ENCODE measurements around the gene MPND. TPM values are rescaled to one million over a fixed set of nuclear protein-coding genes. Genes with fewer than 3 reads are reported as not detected.
A peak's percentile ranks its signal among the peaks of the same experiment; 100 is the strongest.
"Not testable (repeated sequence)": the region's sequence is repeated elsewhere in the genome, so short reads cannot be mapped to it uniquely, and the experiment has no call there.

The MPND gene
- total RNA-seq, 1 donor = 22.4 TPM

DNA sequence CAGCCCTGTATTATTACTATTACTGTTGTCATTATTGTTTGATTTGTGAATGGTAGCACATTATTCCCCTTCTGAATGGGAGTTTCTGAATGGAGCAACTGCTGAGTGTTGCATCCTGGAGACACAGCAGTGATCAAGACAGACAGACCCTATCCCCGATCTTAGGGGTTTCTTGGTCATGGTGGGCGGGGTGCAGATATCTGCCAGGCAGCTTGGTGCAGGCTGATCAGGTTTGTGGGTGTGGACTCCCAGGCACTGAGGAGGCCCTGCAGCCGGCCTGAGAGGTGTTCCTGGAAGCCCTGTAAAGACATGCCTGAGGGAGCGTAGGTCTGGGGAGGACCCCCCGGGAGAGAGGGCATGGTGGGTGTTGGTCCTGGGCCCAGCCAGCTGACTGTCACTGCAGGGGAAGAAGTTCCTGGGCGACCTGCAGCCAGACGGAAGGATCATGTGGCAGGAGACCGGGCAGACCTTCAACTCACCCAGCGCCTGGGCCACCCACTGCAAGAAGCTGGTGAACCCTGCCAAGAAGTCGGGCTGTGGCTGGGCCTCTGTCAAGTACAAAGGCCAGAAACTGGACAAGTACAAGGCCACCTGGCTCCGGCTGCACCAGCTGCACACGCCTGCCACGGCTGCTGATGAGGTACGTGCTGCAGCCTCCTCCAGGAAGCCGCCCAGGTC lies 2.1 kb downstream of the MPND start:
- DNase-seq (ENCODE audit: low read depth in 2 of 3, low spot score in 2 of 3) = no peak

DNA sequence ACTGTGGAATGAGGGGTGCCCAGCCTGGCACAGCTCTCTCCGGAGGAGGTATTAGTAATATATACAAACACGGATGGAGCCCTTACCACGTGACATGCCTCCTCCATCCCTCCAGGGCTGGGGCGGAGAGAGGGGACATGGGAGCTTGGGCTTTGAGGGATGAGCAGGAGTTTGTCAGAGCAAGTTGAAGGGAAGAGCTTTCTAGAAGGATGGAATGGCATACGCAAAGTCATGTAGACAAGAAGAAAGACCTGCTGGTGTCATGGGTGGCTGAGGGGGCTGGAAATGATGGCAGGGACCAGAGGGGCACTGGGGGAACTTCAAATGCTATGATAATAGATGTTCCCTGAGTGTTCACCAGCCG lies 2.6 kb downstream of the MPND start:
- no peak for DNase-seq (ENCODE audit: low read depth in 2 of 3, low spot score in 2 of 3)

DNA sequence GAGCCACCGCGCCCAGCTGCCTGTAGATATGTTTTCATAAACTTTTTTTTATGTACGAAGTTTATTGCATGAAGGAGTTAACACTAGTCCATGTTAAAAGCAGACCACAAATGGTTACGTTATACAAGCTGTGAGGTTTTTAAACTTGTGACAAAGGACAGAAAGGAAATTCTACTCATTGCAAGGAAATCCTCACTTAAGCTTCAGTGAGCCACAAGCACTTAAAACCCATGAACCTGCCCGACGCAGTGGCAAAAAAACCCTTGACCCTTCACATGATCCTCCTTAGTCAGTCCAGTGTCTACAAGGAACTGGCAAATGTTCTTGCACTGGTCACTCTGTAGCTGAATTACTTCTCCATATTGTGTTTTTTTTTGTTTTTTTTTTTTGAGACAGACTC lies 4.2 kb downstream of the MPND start:
- peak in 2 of 3 donors; percentile 40 to 66 for DNase-seq (ENCODE audit: low read depth in 2 of 3, low spot score in 2 of 3)

DNA sequence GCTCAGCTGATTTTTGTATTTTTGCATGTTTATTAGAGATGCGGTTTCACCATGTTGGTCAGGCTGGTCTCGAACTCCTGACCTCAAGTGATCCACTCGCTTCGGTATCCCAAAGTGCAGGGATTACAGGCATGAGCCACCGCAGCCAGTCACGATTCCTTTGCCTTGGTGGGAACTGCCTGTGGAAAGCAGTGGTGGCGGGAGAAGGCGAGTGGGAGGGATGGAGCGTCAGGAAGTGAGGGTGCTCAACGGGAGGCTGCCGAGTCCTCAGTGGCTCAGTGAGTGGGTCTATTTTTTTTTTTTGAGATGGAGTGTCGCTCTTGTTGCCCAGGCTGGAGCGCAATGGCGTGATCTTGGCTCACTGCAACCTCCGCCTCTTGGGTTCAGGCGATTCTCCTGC lies 5.9 kb downstream of the MPND start:
- not testable (repeated sequence) for DNase-seq (ENCODE audit: low read depth in 2 of 3, low spot score in 2 of 3)

DNA sequence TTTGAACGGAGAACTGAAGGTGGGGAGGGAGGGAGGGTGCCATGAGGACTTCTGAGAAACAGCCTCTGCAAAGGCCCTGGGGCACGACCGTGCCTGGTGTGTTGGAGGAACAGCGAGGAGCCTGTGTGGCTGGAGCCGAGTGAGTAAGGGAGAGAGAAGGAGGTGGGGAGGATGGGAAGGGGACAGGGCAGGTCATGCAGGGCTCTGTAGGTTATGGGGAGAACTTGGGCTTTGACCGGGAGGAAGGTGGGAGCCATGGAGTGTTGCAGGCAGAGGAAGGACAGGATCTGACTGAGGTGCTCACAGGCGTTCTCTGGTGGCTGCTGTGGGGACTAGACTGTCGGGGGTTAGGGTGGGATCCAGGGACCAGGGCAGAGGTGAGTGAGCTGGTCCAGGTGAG lies 6.7 kb downstream of the MPND start:
- no peak for DNase-seq (ENCODE audit: low read depth in 2 of 3, low spot score in 2 of 3)

DNA sequence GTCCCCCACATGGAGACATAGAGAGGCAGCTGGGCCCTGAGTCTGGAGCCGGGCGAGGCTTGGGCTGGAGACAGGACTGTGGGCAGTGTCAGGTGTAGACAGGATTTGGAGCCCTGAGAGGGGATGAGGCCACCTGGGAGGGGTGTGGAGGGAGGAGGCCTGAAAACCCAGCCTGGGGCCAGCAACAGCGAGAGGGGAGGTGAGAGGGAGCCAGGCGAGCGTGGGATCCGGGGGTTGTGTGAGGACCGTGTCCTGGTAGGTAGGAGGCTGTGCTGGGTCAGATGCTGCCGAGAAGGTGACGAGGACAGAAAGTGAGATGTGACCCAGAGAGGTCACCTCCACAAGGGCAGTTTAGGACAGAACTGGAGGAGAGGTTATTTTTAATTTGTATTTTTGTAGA lies 7.4 kb downstream of the MPND start:
- DNase-seq (ENCODE audit: low read depth in 2 of 3, low spot score in 2 of 3) = no peak

DNA sequence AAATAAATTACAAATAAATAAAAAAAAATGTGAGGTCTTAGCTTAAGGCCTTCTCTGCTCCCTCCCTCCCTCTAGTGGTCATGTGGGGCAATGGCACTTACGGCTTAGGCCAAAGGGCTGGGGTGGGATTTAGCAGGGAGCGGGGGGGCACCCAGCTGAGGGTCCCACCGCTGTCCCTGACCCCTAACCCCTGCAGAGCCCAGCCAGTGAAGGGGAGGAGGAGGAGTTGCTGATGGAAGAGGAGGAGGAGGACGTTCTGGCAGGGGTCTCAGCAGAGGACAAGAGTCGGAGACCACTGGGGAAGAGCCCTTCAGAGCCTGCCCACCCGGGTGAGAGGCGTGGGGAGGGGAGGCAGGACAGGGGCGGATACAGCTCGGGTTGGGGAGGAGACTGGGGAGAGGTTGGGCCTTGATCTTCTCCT lies 9.3 kb downstream of the MPND start:
- DNase-seq (ENCODE audit: low read depth in 2 of 3, low spot score in 2 of 3) = peak in 2 of 3 donors; percentile 72 to 81

DNA sequence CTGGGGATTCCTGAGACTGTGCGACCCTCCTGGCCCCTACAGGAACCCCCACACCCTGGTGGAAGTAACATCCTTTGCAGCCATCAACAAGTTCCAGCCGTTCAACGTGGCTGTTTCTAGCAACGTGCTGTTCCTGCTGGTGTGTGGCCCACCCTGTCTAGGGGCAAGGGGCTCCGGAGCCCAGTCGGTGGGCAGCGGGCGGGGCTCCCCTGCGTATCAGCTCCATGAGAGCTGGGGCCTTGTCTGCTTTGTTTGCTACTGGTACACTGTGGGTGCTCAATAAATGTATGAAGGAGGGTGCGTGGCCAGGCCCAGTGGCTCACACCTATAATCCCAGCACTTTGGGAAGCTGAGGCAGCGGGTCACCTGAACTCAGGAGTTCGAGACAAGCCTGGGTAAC lies 10.9 kb downstream of the MPND start:
- DNase-seq (ENCODE audit: low read depth in 2 of 3, low spot score in 2 of 3) = no peak

DNA sequence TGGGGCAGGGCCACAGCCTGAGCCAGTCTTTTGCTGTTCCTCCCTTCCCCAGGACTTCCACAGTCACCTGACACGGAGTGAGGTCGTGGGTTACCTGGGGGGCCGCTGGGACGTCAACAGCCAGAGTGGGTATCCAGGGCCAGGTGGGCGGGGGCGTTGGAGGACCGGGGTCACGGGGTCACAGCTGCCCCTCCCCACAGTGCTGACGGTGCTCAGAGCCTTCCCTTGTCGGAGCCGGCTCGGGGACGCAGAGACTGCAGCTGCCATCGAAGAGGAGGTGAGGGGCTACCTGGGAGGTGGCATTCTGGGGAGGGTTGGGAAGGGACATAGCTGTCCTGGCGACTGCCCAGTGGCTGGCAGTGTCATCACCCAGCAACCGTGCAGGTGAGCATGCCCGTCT lies 11.5 kb downstream of the MPND start:
- no peak for DNase-seq (ENCODE audit: low read depth in 2 of 3, low spot score in 2 of 3)

DNA sequence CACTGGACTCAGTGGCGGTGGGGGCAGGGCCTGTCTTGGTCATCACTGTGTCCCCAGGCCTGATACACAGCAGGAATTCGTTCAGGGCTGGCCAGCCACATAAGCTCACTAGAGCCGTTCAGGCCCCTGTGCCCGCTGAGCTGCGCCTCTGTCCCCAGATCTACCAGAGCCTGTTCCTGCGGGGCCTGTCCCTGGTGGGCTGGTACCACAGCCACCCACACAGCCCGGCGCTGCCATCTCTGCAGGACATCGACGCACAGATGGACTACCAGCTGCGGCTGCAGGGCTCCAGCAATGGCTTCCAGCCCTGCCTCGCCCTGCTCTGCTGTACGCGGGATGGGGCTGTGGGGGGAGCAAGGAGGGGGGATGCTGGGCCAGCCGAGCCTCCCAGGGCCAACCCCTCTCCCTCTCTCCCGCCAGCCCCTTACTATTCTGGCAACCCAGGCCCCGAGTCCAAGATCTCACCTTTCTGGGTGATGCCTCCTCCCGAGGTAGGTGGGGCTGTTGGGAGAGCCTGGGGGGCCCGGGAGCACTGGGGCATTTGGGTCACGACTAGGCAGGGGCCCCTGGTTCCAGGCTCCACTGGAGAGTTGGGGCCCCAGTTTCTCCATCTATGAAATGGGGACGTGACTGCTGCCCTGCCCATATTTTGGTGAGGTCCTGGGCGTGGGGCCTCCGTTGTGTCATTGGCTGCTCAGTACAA lies 13.9 kb downstream of the MPND start:
- no peak for DNase-seq (ENCODE audit: low read depth in 2 of 3, low spot score in 2 of 3)

DNA sequence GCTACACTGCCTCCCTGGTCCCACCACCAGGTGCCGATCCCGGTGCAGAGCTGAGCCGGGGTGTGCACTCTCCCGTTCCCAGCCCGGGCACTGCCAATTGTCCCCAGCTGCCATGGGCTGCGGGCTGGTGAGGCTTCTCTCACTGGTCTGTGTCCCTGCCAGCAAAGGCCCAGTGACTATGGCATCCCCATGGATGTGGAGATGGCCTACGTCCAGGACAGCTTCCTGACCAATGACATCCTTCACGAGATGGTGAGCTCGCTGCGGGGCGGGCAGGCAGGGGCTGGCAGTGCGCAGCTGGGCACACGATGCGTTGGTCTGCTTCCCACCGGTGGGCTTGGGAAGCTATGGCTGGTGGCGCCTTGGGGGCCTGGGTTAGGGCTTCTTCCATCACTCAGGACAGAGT lies 14.6 kb downstream of the MPND start:
- DNase-seq (ENCODE audit: low read depth in 2 of 3, low spot score in 2 of 3) = no peak

DNA sequence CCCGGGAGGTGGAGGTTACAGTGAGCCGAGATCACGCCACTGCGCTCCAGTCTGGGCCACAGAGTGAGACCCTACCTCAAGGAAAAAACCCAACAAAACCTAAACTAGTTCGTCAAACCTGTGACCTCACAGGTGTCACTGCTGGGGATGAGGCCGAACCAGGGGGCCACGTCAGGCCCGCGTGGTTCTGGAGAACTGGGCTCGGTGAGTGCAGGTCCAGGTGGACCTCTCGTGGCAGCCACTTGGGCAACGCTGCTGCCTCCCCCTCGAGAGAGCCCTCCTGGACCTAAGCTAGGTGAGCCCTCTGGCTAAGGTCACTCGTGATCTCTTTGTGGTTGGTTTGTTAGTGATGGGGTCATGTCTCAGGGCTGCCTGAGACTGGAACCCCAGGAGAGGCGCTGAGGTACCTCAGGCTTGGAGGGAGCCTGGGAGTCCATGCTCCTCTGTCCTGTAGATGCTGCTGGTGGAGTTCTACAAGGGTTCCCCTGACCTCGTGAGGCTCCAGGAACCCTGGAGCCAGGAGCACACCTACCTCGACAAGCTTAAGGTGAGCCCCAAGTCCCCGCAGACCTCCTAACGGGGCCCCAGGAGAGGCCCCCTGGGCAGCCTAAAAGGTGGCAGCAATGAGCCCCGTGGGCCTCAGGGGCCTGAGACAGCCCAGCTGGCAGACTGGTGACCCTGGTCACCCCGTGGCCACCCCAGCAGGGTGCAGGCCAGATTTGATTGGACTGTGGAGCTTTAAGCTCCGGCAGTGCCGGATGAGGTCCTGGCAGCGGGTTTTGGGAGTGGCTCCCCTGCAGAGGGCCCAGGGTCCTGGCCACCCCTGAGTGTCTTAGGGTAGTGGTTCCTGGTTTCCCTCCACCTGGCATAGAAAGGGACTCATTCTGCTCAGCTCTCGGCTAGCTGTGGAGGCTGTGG lies 15.6 kb downstream of the MPND start:
- DNase-seq (ENCODE audit: low read depth in 2 of 3, low spot score in 2 of 3) = no peak

DNA sequence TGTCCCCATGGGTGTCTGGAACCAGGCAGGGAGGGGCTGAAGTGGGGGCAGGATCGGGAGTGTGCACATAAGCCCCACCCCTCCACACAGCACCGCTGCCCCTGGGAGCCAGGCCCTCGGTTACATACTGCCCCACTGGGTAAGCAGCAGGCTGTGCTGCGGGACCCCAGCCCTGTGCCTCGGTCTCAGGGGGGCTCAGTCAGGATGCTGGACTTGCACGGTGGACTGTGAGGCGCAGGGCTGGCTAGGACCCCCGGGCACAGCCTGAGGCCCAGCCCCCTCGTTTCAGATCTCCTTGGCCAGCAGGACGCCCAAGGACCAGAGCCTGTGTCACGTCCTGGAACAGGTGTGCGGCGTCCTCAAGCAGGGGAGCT lies 16.3 kb downstream of the MPND start:
- no peak for DNase-seq (ENCODE audit: low read depth in 2 of 3, low spot score in 2 of 3)

DNA sequence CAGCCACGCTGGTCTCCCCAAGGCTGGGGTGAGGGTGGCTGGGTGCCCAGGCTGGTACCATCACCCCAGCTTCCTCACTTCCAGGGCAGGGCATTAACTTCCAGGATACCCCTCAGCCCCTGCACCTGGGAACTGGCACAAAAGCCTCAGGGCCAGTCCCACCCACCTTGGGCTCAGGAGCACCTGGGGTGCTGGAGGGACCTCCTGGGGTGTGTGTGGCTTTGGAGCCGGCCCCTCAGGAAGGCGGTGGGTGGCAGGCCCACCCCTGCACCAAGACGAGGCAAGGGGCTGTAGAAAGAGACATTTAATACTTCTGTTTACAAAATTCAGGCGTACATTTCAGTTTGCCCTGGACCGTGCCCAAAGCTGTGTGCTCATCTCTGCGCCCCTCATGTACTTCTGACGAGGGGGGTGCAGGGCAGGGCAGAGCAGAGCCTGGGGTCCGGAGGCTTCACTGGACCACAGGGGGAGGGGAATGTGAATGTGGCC lies 16.8 kb downstream of the MPND start:
- no peak for DNase-seq (ENCODE audit: low read depth in 2 of 3, low spot score in 2 of 3)

DNA sequence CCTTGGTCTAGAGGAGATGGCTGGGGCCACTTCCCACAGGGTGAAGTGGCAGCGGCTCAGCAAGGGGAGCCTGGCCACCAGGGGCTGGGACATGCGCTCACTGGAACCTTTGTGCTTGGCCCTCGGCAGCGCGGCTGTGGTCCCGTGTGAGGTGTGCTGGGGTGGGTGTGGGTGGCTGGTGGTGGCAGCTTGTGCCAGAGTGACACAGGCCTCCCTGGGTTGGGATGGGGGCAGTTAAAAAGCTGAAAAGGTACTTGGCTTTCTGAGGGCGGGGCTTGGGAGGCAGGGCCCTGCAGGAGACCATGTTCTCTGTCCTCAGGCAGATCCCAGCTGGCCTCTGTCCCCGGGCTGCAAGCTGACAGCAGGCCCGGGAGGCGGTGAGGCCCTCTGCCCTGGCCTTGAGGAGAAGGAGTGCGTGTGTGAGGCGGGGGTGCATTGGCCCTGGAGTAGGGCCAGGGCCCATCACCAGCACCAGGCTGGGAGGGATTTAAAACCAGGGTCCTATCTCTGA lies 17.3 kb downstream of the MPND start:
- no peak for DNase-seq (ENCODE audit: low read depth in 2 of 3, low spot score in 2 of 3)

DNA sequence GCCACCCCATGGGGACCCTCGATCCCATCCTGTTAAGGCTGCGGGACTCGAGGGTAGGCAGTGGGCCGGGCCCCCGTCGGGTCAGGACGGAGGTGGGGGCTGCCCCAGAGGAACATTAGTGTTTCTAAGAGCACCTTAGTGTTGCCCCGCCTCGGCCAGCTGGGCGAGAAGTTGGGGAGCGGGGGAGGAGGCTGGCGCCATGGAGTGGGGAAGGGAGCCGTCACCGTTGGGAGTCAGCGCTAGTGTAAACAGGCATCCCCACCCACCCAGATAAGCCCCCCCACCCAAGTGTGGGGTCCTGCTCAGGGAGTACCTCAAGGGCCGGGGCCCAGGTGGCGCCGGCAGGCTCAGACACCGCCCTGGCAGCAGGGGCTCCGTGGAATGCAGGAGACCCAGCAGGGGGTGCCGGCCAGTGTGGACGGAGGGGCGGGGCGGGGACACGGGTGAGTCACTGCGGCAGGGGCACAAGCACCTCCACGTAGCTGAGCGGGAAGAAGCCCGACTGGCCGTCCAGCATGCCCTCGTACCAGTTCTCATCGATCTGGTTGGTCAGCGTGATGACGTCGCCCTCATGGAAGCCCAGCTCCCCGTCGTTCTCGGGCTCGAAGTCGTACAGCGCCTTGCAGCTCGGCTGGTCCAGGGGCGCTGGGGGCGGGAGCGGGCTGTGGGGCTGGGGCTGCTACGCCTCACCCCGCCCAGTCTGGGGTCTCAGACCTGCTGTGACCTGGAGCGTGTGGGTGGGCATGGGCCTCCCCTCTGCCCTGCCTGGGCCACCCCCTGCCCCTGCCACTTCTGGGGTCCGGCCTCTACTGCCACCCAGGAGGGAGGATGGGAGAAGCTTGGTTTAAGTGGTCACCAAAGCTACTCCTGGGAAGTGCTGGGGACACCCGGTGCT lies 18.0 kb downstream of the MPND start:
- no peak for DNase-seq (ENCODE audit: low read depth in 2 of 3, low spot score in 2 of 3)

DNA sequence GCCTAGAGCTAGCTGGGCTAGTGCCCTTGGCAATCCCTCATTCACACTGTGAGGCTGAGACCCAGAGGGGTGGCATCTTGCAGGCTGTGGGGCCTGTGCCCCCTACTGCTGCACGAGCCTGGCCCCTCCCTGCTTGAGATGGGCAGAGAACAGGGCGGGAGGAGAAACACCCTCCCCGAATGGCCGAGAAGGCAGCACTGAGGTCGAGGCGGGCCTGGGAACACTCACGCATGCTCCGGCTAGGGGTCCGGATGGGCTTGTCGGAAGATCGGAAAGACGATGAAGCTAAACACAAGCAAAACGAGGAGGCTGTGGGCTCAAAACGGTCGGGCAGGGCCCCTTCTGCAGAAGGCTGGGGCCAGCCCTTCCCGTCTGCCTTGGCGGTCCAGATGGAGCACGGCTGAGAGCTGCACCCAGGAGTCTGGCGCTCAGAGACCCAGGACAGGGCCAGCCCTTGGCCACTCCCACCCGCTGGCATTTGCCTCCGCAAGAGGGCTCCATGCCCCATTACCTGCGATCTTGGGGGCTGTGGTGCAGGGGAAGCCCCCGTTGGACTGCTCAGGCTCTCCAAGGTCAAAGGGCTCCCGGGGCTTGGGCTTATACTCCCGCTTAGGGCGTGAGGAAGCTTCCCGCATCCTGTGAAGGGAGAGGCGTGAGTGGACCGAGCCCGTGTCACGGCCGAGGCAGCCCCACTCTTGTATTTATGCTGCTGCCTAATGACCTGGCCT lies 18.9 kb downstream of the MPND start:
- no peak for DNase-seq (ENCODE audit: low read depth in 2 of 3, low spot score in 2 of 3)

DNA sequence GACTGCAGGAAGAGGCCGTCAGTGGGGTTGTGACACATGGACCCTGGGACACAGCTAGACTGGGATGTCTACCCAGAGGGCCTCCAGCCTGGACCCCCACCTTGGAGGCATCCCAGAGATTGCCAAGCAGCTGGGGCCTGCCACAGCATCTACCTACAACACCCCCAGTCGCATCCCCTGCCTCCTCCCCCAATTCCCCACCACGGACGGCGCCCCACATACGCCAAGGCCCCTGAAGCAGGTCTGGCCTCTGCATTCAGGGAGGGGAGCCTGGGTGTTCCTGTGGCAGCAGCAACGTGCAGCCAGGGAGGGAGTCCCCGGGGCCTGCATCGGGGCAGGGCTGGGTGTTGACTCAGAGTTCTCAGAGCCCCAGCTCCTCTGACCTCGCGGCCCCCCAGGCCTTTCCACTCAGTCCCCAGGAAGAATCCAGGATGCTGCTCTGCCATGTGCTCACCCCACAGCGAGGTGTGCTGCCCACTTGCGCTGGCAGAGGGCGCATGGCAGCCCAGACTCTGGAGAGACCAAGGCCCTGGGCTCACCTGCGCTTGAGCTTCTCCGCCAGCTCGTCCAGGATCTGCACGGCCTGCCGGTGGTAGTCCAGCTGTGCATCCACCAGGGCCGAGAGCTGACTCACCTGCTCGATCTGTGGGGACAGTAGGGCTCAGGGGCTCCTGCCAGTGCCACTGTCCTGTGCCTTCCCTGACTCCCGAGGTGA lies 19.6 kb downstream of the MPND start:
- no peak for DNase-seq (ENCODE audit: low read depth in 2 of 3, low spot score in 2 of 3)

Measured in hematopoietic multipotent progenitor cell (in vitro differentiated cells).